Stimulated activated CD4-positive, alpha-beta T cell treated with anti-CD3 and anti-CD28 coated beads, Interleukin-4, amount 100 ng/mL, for 1 hour (primary cell): Measurements from ENCODE around the gene SPATA22.
"Not testable (repeated sequence)": the region's sequence is repeated elsewhere in the genome, so short reads cannot be mapped to it uniquely, and the experiment has no call there.

ENCODE experiments used
- DNase-seq: peaks from one replicate; pipeline ENCODE4 v3.0.0-alpha.2; 2020

The SPATA22 gene

DNA sequence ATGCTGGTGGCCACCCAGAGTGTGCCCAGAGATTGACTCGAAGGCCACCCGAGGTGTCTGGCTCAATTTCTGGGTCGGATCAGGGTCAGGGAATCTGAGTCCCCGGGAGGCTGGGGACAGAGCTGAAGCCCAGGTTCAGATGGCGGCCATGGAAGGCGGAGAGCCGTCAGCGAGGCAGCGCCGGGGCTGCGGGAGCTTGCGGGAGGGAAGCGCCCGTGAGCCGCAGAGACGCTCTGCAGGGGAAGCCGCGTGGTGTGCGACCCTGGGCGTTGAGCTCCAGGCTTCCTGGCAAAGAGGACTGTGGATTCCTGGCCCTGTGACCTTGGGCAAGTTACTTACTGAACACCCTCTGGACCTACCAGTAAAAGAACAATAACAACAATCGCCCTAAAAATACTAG, 518 bp upstream of the SPATA22 start:
- DNase-seq, result no peak

GRCh38 chr17:3469529-3469928, 2.1 kb downstream of the SPATA22 start:
- DNase-seq, result no peak

DNA sequence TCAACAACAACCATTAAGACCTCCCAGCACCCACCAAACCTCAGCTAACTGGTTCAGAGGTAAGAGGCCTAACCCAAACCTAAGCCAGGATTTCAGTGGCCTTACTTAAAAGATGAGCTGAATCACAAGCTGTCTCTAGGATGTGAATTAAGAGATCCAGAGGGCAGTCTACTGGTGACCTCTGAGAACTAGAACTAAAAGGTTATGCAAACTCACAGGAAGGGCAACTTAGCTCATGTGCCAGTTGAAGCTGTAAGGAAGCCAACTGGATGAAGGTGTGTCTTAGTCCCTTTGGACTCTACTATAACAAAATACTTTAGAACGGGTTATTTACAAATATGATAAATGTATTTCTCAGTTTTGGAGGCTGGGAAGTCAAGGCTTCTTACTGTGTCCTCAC, 5.3 kb downstream of the SPATA22 start:
- not testable (repeated sequence) for DNase-seq

DNA sequence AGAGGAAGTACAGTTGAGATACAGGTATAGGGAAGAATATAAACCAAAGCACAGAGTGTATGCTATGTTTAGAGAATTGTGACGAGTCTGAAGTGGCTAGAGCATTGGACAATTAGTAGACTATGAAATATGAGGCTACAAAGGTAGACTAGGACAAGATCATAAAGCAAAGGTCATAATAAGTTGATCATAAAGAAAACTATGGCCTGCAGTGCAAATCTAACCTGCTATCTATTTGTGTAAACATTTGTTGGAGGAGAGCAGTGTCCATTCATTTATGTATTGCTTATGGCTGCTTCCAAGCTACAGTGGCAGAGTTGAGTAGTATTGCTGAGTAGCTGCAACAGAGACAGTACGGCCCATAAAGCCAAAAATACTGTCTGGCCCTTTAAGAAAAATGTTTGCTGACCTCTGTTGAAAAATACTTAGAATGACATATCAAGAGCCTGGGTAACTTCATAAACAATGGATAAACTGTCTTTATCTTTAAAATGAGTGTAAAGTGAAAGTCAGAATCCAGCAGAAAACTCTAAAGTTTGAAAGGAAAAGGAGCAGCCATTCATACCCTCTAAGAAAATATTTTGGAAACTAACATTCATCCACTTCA, 23.5 kb downstream of the SPATA22 start:
- no peak for DNase-seq

DNA sequence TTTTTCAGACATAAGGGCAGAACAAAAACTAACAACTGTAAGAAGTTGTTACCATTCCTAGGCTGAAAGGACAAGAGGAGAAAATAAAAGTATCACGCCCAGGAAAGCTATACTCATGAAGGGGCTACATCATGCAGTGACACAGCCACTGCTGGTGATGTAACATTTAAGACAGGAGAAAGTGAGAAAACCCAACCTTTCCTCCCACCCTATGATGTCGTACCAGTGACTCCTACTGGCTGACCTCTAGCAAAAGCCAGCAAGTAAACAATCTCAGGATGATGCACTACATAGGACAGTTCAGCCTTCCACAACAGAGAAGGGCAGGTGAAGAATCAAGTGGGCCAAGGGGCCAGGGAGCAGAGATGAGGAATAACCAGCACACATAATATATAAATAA, 24.0 kb downstream of the SPATA22 start:
- no peak for DNase-seq

DNA sequence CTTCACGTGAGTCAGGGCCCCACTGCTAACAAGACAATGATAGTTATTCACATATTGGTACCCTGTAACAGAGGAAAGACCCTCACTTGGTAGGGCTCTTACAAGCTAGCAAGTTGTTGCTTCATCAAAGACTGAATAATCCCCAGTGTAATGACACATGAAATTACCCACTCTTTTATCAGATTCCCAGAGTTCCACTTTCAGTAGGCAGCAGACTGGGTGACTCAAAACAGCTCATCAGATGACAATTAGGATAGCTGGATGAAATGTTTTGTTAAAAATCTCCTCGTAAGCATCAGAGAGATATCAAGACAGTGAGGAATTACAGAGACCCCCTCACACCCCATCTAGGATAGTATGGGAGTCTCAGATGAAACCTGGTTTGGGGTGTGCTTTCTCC, 31.2 kb downstream of the SPATA22 start:
- no peak for DNase-seq

DNA sequence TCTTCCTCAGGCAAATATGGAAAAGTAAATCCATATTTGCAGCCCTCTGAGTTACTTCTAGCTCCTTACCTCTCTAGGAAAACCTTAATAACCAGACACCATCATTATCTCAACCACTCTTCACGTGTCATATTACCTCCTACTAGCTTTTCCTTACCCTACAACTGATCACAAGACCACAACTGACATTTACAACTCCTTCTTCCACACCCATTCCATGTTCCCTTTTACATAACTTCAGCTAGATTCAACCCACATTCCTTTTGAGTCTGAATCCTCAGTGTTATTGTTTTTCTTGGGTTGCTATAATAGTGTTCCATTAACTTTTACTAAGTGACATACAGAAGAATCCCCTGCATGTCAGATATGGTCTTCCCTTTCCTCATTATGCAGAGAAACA, 33.3 kb downstream of the SPATA22 start:
- no peak for DNase-seq

- DNase-seq, result no peak
Observed at GRCh38 chr17:3433741-3434140, 37.9 kb downstream of the SPATA22 start, which contains the start of gene OR1E2. OR1E2 (minus strand) TSS chr17:3433841; CDS start chr17:3433841, 0 bp downstream.

DNA sequence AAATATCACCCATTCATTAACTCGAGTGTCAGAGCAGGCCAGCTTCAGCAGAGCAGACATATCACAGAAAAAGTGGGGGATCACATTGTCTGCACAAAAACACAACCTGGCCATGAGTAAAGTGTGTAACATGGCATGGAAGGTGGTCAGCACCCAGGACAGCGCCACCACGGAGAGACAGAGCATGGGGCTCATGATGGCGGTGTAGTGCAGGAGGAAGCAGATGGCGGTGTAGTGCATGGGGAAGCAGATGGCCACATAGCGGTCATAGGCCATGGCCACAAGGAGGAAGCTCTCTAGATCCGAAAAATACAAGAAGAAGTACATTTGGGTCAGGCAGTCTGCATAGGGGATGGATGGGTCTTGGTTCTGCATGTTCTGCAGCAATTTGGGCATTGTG, 38.4 kb downstream of the SPATA22 start:
- DNase-seq, result peak; percentile 12

DNA sequence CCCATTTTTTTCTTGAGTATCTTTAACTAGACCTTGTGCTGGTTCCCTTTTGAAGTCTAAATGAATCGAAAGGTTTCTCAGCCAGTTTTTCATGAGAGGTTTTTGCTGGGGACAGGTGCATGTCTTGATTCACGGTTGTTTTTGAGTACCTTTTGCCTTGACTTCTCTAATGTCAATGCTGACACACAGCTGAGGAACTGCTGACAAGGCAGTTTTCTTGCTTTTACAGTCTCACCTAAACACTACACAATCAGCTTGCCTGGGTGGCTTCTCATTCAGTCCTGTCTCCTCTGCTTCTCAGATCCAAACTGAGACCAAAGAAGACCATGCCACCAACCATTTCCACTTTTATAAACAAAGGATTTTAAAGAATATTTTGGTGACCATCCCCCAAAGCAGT, 53.4 kb downstream of the SPATA22 start:
- no peak for DNase-seq

DNA sequence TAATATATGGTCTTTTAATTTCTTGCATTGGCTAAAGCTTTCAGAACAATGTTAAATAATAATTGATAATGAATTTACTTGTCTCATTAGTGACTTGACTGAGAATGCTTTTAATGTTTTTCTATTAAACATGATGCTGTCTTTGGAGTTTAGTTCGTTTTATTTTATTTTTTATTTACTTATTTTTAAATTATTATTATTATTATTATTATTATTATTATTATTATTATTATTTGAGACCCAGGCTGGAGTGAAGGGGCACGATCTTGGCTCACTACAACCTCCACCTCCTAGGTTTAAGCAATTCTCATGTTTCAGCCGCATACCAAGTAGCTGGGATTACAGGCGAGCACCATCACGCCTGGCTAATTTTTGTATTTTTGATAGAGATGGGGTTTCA, 56.0 kb downstream of the SPATA22 start:
- DNase-seq, result no peak

DNA sequence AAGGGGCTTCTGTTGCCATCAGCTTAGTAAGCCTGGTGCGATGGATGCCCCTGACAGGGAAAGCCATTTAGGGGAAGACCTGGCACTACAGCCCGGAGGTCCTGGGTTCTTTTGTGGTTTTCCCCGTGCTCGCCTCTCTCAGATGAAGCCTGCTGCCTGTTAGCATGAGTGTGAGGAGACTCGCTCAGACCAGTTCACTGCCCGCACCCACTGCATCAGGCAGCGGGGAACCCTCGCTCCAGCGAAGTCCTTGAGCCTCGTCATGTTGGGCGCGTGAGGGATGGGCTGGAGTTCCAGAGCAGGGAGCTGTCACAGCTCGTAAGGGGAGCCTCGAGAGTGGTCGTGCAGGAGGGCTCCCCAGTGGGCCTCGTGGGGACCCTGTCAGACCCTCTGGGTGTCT, 59.4 kb downstream of the SPATA22 start:
- DNase-seq, result not testable (repeated sequence)

DNA sequence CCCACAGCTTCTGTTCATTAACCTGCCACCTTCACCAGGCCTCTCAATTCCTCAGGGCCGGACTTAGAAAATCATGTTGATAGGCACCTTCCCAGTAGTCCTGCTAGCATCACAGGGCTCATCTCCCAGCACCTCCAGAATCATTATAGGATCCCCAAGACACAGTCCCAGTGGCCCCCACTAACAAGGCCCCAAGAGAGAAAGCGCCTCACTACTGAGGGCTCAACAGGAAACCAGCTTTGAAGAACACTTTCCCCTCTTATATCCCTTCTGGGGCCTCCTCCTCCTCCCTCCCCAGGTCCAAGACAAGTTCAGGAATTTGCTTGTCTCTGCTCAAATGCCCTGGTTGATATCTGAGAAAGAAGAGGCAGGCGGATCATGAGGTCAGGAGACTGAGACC, 60.5 kb downstream of the SPATA22 start, which contains the start of gene OR3A3:
Gene OR3A3 (plus strand): TSS at position 301 of the 400 bp plus-strand sequence.
- DNase-seq, result no peak

DNA sequence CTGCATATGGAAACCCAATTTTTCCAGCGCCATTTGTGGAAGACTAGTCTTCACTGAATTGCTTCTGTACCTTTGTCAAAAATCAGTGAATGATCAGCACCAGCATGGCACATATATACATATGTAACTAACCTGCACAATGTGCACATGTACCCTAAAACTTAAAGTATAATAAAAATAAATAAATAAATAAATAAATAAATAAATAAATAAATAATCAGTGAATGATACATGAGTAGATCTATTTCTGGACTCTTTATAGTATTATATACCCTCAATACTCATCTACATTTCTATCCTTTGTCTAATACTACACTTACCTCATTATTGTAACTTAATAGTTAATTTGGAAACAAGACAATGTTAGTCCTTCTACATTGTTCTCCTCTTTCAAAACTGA, 67.8 kb downstream of the SPATA22 start:
- DNase-seq, result not testable (repeated sequence)

DNA sequence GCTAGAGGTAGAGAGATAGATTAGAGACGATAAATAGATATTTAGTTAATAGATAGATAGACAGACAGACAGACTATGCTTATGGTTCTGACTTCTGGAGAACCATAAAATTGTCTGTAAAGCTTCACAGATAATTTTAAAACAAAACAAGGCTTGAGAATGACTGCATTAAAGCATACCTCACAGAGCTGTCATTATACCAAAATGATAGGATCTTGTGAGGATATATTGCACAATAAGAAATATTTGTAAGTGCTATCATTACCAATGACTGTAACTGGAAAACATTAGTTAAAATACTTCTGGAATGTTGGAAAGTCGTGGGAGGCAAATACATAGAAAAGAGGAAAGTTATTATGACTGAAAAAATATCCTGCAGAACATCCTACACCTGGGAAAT, 69.8 kb downstream of the SPATA22 start:
- DNase-seq, result no peak

- DNase-seq, result no peak
Observed at GRCh38 chr17:3400055-3400454, 71.6 kb downstream of the SPATA22 start.

DNA sequence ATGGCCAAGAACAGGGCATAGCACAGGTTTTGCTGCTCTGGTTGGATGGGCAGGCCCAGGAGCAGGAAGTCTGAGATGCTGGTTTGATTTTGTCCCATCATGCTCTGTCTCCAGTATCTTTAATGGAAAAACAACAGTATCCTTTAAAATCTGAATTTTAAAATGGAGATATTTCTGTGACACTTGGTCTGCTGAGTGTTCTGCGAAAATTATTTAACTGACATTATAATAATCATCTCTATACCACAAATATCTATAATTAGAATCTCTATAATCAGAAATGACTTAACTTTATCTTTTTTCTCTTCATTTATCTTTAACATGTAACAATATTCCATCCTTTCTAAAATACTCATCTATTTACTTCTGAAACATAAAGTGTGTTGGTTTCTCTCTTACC, 73.3 kb downstream of the SPATA22 start, which contains the start of gene OR1E1:
Gene OR1E1 (minus strand): TSS at position 101 of the 400 bp plus-strand sequence. CDS start 0 bp downstream, at position 101.
- no peak for DNase-seq

DNA sequence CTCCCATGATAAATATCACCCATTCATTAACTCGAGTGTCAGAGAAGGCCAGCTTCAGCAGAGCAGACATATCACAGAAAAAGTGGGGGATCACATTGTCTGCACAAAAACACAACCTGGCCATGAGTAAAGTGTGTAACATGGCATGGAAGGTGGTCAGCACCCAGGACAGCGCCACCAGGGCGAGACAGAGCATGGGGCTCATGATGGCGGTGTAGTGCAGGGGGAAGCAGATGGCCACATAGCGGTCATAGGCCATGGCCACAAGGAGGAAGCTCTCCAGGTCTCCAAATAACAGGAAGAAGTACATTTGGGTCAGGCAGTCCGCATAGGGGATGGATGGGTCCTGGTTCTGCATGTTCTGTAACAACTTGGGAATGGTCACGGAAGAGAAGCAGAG, 73.8 kb downstream of the SPATA22 start:
- DNase-seq, result peak; percentile 4
